Endodermal cell (in vitro differentiated cells): Measurements from ENCODE around the gene IKZF1. TPM values are rescaled to one million over a fixed set of nuclear protein-coding genes. Genes with fewer than 3 reads are reported as not detected.

Experiments used
- DNase-seq: peaks from one replicate; pipeline ENCODE4 v3.0.0-alpha.2; 2017
- H3K27ac ChIP-seq: 2 replicates; pipeline ENCODE4 v1.5.1; 2013; ENCODE audit warnings: mild to moderate bottlenecking, low read depth, low read length, moderate library complexity
- H3K27me3 ChIP-seq: 2 replicates; pipeline ENCODE4 v1.6.1; 2013; ENCODE audit warnings: mild to moderate bottlenecking, low read length, moderate library complexity; ENCODE audit not compliant: insufficient read depth, control insufficient read depth, poor library complexity, severe bottlenecking
- H3K36me3 ChIP-seq: 2 replicates; pipeline ENCODE4 v1.7.0; 2013; ENCODE audit warnings: mild to moderate bottlenecking, low read length, moderate library complexity; ENCODE audit not compliant: control insufficient read depth, insufficient read depth
- H3K4me1 ChIP-seq: one replicate; pipeline ENCODE4 v1.7.0; 2013; ENCODE audit warnings: low read length; ENCODE audit not compliant: control insufficient read depth, insufficient read depth
- H3K4me3 ChIP-seq: 2 replicates; pipeline ENCODE4 v1.5.1; 2013; ENCODE audit warnings: mild to moderate bottlenecking, low read length, moderate library complexity
- H3K9ac ChIP-seq: 2 replicates; pipeline ENCODE4 v1.6.1; 2013; ENCODE audit warnings: mild to moderate bottlenecking, low read length, moderate library complexity; ENCODE audit not compliant: poor library complexity, severe bottlenecking; ENCODE audit errors: extremely low read depth
- H3K9me3 ChIP-seq: 2 replicates; pipeline ENCODE4 v1.6.1; 2013; ENCODE audit warnings: mild to moderate bottlenecking, low read length, moderate library complexity; ENCODE audit not compliant: control insufficient read depth
- H3K27ac Mint-ChIP-seq: 2 replicates; pipeline ENCODE4 v1.8.0; 2020; ENCODE audit warnings: mixed read lengths
- H3K27me3 Mint-ChIP-seq: 2 replicates; pipeline ENCODE4 v1.8.0; 2021; ENCODE audit warnings: mild to moderate bottlenecking, mixed read lengths; ENCODE audit not compliant: insufficient read depth
- H3K36me3 Mint-ChIP-seq: 2 replicates; pipeline ENCODE4 v1.8.0; 2020; ENCODE audit warnings: low read depth, mixed read lengths
- H3K4me1 Mint-ChIP-seq: 2 replicates; pipeline ENCODE4 v1.8.0; 2020; ENCODE audit warnings: mixed read lengths
- H3K4me3 Mint-ChIP-seq: 2 replicates; pipeline ENCODE4 v1.8.0; 2020; ENCODE audit warnings: mild to moderate bottlenecking, moderate library complexity, mixed read lengths
- H3K9me3 Mint-ChIP-seq: 2 replicates; pipeline ENCODE4 v1.8.0; 2020; ENCODE audit warnings: mild to moderate bottlenecking, mixed read lengths
- CTCF ChIP-seq: fragments of 200-600 bp; sonication (generic); conservative IDR thresholded peaks from 2 replicates; pipeline ENCODE4 v1.5.0; 2021; ENCODE audit warnings: antibody characterized with exemption, mild to moderate bottlenecking
- WGBS, 2 experiments: methylation state at CpG; one replicate each; pipeline versions ENCODE4 v1.1.5 to v1.1.7; 2013; ENCODE audit warnings: missing lambda C conversion rate in 2 of 2, mixed read lengths in 1 of 2; ENCODE audit not compliant: insufficient coverage in 1 of 2, insufficient read length in 1 of 2; 5-methylcytosine and 5-hydroxymethylcytosine counted together
- total RNA-seq, 2 donors: library from RNA; stranded (reverse); fragmentation: NEBNext Ultra II Directional in 1 of 2; extraction: Animal tissue kit (Norgen Biotek cat#: 25700) in 1 of 2; gene quantifications; 2 replicates in 1 of 2; 3 replicates in 1 of 2; pipeline ENCODE4 v1.2.1, GENCODE V29; 2021

The IKZF1 gene
- total RNA-seq, 2 donors from 2014 or later = 0.44 to 0.55 TPM

- Mint-ChIP-seq H3K4me1 (peaks cover 10% of the 10 kb centered on the region), H3K4me3 (no peak overlapping the region), H3K27me3 (peaks cover 30% of the 10 kb centered on the region), H3K9me3 (no peaks in the 10 kb centered on the region), H3K27ac (no peak overlapping the region), H3K36me3 (no peaks in the 10 kb centered on the region)
- TF ChIP-seq CTCF = no peak
- peaks cover 30% of the 10 kb centered on the region for H3K27me3 ChIP-seq
- H3K4me1 ChIP-seq = peaks cover 5% of the 10 kb centered on the region
- DNase-seq = no peak
- 40 to 89% methylated on average over 1 to 3 of the region's 3 CpGs for WGBS, 2 experiments
- no peak overlapping the region for H3K4me3 ChIP-seq
- no peak overlapping the region for H3K9ac ChIP-seq
- no peak overlapping the region for H3K27ac ChIP-seq
- no peaks in the 10 kb centered on the region for H3K36me3 ChIP-seq
- H3K9me3 ChIP-seq = no peaks in the 10 kb centered on the region
These were observed 5.2 kb downstream of the IKZF1 start for GRCh38 chr7:50309721-50310120.

GRCh38 chr7:50310361-50310760 lies 5.8 kb downstream of the IKZF1 start:
- Mint-ChIP-seq H3K27ac (no peak overlapping the region), H3K4me1 (peaks cover 7% of the 10 kb centered on the region), H3K9me3 (no peaks in the 10 kb centered on the region), H3K4me3 (no peak overlapping the region), H3K27me3 (peaks cover 23% of the 10 kb centered on the region), H3K36me3 (no peaks in the 10 kb centered on the region)
- no peak for TF ChIP-seq CTCF
- no peaks in the 10 kb centered on the region for H3K36me3 ChIP-seq
- H3K4me3 ChIP-seq = no peak overlapping the region
- no peak overlapping the region for H3K9ac ChIP-seq
- H3K27me3 ChIP-seq = peaks cover 24% of the 10 kb centered on the region
- H3K27ac ChIP-seq = no peak overlapping the region
- no peak for DNase-seq
- H3K9me3 ChIP-seq = no peaks in the 10 kb centered on the region
- 75 to 79% methylated on average over 6 of the region's 6 CpGs for WGBS, 2 experiments
- peaks cover 5% of the 10 kb centered on the region for H3K4me1 ChIP-seq

GRCh38 chr7:50310956-50311355 lies 6.4 kb downstream of the IKZF1 start:
- no peak for TF ChIP-seq CTCF
- peaks cover 11% of the 10 kb centered on the region for H3K4me1 Mint-ChIP-seq
- H3K27me3 Mint-ChIP-seq = peaks cover 17% of the 10 kb centered on the region
- peaks cover 18% of the 10 kb centered on the region for H3K27me3 ChIP-seq
- no peak overlapping the region for H3K27ac ChIP-seq
- H3K9me3 ChIP-seq = no peaks in the 10 kb centered on the region
- peaks cover 5% of the 10 kb centered on the region for H3K4me1 ChIP-seq
- no peaks in the 10 kb centered on the region for H3K36me3 Mint-ChIP-seq
- H3K4me3 Mint-ChIP-seq = no peak overlapping the region
- no peaks in the 10 kb centered on the region for H3K9me3 Mint-ChIP-seq
- no peak overlapping the region for H3K4me3 ChIP-seq
- no peak overlapping the region for H3K9ac ChIP-seq
- H3K36me3 ChIP-seq = no peaks in the 10 kb centered on the region
- H3K27ac Mint-ChIP-seq = no peak overlapping the region
- 93% methylated on average over 1 of the region's 1 CpG; no CpG with 5 or more reads in 1 of the 2 experiments for WGBS, 2 experiments
- no peak for DNase-seq
